ENCODE results near the gene EXOC2.

DNA sequence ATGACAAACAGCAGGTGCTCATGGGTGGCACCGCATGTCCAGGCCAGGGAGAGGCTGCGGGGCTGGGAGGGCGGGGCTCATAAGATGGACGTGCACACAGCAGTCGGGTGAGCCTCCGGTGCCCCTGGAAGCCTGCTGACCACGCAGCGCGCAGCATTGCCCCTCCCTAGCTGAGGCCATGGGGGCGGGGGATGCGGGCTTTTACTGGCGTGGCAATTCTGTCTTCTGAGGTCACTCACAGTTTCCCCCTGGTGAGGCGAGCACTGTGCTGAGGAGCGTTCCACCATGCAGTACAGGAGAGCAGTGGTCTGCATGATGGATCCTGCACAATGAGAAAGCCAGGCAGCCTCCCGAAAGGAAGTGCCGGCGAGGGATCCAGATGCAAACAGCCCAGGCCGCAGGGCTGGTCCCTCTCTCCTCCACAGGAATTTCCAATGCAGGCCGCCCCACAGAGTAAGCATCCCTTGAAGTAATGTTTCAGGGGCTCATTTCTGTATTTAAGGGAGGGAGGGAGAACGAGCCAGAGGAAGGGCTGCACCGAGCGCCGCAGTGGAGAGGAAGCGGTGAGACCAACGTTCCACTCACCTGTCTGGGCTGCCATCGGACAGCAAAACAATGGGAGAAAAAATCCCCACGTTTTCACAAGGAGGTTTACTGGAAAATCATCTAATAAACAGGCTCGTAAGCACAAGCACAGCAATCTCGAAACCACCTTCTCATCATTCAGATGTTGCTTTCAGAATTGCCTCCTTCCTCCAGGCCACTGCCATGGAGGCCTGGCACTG, 245.4 kb downstream of the EXOC2 start:
- TF ChIP-seq, protein P1, sequence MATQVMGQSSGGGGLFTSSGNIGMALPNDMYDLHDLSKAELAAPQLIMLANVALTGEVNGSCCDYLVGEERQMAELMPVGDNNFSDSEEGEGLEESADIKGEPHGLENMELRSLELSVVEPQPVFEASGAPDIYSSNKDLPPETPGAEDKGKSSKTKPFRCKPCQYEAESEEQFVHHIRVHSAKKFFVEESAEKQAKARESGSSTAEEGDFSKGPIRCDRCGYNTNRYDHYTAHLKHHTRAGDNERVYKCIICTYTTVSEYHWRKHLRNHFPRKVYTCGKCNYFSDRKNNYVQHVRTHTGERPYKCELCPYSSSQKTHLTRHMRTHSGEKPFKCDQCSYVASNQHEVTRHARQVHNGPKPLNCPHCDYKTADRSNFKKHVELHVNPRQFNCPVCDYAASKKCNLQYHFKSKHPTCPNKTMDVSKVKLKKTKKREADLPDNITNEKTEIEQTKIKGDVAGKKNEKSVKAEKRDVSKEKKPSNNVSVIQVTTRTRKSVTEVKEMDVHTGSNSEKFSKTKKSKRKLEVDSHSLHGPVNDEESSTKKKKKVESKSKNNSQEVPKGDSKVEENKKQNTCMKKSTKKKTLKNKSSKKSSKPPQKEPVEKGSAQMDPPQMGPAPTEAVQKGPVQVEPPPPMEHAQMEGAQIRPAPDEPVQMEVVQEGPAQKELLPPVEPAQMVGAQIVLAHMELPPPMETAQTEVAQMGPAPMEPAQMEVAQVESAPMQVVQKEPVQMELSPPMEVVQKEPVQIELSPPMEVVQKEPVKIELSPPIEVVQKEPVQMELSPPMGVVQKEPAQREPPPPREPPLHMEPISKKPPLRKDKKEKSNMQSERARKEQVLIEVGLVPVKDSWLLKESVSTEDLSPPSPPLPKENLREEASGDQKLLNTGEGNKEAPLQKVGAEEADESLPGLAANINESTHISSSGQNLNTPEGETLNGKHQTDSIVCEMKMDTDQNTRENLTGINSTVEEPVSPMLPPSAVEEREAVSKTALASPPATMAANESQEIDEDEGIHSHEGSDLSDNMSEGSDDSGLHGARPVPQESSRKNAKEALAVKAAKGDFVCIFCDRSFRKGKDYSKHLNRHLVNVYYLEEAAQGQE (IDR thresholded peaks at IDR 0.05; ENCODE audit: low read depth) = no peak
- TF ChIP-seq RAD21 (IDR thresholded peaks at IDR 0.05; ENCODE audit: low read depth) = no peak
